GM15510 (cell line): ENCODE results near the gene MARCHF3.

Experiments
- POLR2A ChIP-seq: IDR thresholded peaks from 3 replicates; pipeline ENCODE4 v1.6.1; 2011; ENCODE audit warnings: borderline replicate concordance; ENCODE audit not compliant: insufficient read length; ENCODE audit errors: extremely low read depth

MARCHF3 gene

GRCh38 chr5:127028822-127029457 lies 1.4 kb downstream of the MARCHF3 start:
- TF ChIP-seq POLR2A: no peak

- TF ChIP-seq POLR2A: no peak
These were observed 2.8 kb downstream of the MARCHF3 start for GRCh38 chr5:127027539-127027938.

DNA sequence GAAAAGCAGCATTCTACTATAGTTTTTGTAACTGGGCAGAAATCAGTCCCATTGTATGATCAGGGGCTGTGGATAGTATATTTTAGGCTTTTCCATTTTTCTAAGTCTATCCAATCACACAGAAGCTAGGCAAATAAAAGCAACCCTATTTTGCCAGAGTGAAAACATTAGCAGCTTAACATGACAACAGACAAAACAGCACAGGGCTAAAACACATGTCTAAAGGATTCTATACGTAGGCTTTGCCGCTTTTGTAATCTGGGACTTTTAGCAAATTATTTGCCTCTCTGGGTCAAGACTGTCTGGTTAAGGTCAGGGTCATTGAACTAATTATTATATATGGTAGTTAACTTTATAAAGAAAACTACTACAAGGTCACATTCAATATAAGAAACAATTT lies 4.2 kb downstream of the MARCHF3 start:
- TF ChIP-seq POLR2A: no peak

DNA sequence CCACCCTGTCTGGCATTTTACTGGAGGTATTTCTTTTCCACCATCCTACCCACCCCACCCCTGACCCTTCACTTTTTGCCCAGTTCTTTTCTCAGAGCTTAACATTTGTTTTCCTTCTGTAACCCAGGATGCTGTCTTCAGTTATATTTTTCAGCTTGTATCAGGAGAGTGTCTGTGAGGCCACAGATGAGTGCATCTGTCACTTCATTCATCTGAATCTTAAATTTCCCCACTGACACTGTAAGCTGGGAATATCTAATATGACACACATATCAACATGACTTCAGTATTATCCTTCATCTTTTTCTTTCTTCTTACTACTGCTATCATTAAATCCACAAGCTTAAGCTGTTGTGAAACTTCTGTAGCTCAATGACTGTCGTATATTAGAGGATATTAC lies 4.9 kb downstream of the MARCHF3 start:
- no peak for TF ChIP-seq POLR2A

- TF ChIP-seq POLR2A: no peak
These were observed 5.5 kb downstream of the MARCHF3 start for GRCh38 chr5:127024821-127025220.

DNA sequence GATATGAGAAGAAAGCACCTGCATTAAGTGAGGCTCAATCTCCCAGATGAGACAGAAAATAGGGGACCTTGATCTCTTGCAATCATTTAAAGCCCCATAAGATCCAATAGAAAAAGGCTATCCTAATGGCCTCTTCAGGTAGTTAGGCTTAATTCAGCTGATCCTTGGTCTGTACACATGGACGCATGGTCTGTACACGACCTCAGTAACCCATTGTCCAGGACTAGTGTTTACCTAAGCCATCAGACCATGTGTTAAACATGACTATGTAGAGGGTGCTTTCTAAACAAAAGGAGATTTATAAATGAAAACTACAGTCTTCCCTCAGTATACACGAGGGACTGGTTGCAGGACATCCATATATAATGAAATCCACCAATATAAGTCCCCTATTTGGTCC lies 7.5 kb downstream of the MARCHF3 start:
- no peak for TF ChIP-seq POLR2A

GRCh38 chr5:127019928-127020327 lies 10.4 kb downstream of the MARCHF3 start:
- no peak for TF ChIP-seq POLR2A

DNA sequence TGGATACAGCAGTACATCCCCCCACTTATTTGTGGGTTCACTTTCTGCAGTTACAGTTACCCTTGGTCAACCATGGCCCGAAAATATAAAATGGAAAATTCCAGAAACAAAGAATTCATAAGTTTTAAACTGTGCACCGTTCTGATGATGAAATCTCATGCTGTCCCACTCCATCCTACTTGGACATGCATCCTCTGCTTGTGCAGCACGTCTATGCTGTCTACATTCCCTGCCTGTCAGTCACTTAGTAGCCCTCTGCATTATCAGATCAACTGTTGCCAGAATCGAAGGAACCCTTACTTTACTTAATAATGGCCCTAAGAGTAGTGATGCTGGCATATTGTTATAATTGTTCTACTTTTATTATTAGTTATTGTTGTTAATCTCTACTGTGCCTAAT lies 14.6 kb downstream of the MARCHF3 start:
- TF ChIP-seq POLR2A: no peak

- no peak for TF ChIP-seq POLR2A
These were observed 15.8 kb downstream of the MARCHF3 start for GRCh38 chr5:127014573-127014972.

GRCh38 chr5:127013407-127013806 lies 17.0 kb downstream of the MARCHF3 start:
- TF ChIP-seq POLR2A: no peak

GRCh38 chr5:127012916-127013315 lies 17.4 kb downstream of the MARCHF3 start:
- no peak for TF ChIP-seq POLR2A

DNA sequence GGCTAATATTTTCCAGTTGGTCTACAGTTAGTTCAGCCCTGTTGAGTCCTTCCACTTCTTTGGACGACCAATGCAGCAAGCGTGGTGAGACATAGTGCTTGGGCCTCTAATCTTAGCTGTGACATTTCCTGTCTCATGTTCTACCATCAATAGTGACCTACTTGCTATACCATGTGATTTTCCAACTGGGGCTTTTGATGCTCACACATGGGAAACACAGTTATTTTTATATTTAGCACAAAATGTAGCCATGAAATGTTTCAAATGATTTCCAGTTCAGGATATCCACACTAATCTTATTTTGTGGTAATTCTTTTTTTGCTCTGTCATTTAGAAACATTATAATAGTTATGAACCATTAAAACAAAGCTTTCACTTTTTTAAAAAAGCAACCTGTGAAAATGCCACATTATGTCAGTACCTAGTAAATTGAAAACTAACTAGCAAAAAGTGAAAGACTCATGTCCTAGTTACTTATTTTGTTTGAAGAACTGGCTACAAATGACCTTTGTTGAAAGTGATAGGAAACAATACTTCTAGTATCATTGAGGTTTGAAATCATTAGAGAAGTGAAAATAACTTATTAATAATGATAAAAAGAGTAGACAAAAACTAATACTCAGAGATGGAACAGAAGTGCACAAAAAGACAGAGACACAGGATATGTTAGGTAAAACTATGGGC lies 18.3 kb downstream of the MARCHF3 start:
- no peak for TF ChIP-seq POLR2A

DNA sequence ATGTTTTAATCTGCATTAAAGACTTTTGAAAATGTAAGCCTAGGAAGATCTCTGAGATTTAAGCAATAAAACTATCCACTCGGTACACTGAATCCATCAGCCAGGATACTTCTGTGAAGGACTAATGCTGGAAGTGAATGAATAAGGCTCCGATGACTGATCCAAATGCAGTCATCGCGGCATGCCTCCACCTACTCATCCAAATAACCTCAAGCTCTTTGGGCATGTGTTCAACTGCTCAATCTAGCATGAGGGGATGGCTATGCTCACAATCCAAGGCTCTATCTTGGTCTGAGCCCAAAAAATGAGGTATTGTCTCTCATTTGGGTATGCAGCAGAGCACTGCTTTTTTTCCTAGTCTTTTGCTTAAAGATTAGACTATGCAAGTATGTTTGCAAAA lies 19.2 kb downstream of the MARCHF3 start:
- no peak for TF ChIP-seq POLR2A

- no peak for TF ChIP-seq POLR2A
These were observed 20.0 kb downstream of the MARCHF3 start for GRCh38 chr5:127010362-127010761.

GRCh38 chr5:127009784-127010183 lies 20.6 kb downstream of the MARCHF3 start:
- no peak for TF ChIP-seq POLR2A

DNA sequence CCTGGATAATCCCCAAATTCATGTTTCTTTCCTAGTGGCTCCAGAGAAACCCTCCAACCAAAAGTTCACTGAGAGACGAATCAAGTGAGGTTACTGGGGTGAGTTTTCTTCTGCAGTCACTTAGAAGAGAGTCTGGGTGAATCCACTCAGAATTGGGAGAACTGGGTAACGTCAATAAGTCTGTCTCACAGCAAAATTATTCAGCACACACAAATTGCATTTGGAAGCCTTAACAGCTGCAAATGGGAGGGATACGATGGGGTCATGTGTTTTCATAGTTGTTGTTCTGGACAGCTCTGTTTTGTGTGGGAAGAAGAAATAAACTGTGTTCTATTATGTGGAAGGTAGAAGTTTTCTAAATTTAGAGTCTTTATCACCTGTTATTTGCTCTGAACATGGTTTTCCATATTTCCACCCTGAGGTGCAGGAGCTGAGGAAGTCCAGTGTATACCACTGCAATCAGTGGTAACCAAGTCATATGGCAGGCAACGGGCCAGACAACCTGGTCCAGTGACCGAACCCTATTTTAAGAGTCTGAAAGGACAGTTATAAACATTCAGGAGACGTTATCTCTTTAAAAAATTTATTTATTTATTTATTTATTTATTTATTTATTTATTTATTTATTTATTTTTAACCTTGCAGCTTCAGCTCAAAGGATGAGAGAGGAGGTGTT lies 21.9 kb downstream of the MARCHF3 start:
- no peak for TF ChIP-seq POLR2A

- no peak for TF ChIP-seq POLR2A
These were observed 22.8 kb downstream of the MARCHF3 start for GRCh38 chr5:127007522-127007921.

- no peak for TF ChIP-seq POLR2A
These were observed 23.6 kb downstream of the MARCHF3 start for GRCh38 chr5:127006744-127007143.
